A673 (cell line): ENCODE results near the gene CHAD.

ENCODE experiments used
- EZH2 ChIP-seq: fragments of 200-600 bp; sonication (generic); IDR thresholded peaks from 2 replicates; pipeline ENCODE4 v1.6.1; 2017; ENCODE audit warnings: borderline replicate concordance, low read depth, mild to moderate bottlenecking, mixed read lengths, antibody characterized with exemption, low read length; ENCODE audit not compliant: poor library complexity, severe bottlenecking
- TF ChIP-seq, protein P1 (sequence below): fragments of 300-800, 200-600 bp; sonication (generic); conservative IDR thresholded peaks from 2 replicates; pipeline ENCODE4 v1.5.1; 2017; ENCODE audit warnings: low read depth, mild to moderate bottlenecking, antibody characterized with exemption, low read length, moderate library complexity, mixed read lengths

DNA sequence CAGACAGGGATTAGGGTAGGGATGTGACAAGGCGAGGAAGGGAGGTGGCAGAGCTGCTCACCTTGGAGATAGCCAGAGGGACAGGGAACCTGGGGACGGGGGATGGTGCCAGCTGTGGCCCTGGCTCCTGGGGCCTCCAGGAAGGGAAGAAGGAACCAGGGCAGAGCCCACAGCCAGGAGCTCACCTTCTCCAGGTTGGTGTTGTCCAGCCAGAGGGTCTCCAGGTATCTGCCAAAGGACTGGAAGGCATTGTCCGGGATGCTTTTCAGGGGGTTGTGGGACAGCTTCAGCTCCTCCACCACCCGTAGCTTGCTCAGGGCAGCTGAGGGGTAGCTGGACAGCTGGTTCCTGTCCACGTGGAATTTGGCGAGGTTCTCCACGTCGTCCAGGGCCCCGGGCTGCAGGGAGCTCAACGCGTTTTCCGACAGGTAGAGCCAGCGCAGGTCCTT is 801 bp downstream of the CHAD start:
- TF ChIP-seq, protein P1, sequence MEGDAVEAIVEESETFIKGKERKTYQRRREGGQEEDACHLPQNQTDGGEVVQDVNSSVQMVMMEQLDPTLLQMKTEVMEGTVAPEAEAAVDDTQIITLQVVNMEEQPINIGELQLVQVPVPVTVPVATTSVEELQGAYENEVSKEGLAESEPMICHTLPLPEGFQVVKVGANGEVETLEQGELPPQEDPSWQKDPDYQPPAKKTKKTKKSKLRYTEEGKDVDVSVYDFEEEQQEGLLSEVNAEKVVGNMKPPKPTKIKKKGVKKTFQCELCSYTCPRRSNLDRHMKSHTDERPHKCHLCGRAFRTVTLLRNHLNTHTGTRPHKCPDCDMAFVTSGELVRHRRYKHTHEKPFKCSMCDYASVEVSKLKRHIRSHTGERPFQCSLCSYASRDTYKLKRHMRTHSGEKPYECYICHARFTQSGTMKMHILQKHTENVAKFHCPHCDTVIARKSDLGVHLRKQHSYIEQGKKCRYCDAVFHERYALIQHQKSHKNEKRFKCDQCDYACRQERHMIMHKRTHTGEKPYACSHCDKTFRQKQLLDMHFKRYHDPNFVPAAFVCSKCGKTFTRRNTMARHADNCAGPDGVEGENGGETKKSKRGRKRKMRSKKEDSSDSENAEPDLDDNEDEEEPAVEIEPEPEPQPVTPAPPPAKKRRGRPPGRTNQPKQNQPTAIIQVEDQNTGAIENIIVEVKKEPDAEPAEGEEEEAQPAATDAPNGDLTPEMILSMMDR = no peak
- no peak for TF ChIP-seq EZH2
